Measurements from ENCODE around the gene MACF1. TPM values are rescaled to one million over a fixed set of nuclear protein-coding genes. Genes with fewer than 3 reads are reported as not detected.

The MACF1 gene
- total RNA-seq, 1 donor from 2014 or later, result 296 TPM

DNA sequence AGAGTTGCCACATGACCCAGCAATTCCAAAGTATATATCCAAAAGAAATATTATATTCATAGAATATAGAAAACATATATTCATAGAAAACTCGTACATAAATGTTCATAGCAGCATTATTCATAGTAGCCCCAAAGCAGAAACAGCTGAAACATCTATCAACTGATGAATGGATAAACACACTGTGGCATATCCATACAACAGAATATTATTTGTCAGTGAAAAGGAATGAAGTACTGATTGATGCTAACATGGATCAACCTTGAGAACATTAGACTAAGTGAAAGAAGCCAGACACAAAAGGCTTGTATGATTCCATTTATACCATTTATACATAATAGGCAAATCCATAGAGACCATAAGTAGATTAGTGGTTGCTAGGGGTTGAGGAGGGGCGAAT lies 21.7 kb upstream of the MACF1 start:
- TF ChIP-seq, protein P1, sequence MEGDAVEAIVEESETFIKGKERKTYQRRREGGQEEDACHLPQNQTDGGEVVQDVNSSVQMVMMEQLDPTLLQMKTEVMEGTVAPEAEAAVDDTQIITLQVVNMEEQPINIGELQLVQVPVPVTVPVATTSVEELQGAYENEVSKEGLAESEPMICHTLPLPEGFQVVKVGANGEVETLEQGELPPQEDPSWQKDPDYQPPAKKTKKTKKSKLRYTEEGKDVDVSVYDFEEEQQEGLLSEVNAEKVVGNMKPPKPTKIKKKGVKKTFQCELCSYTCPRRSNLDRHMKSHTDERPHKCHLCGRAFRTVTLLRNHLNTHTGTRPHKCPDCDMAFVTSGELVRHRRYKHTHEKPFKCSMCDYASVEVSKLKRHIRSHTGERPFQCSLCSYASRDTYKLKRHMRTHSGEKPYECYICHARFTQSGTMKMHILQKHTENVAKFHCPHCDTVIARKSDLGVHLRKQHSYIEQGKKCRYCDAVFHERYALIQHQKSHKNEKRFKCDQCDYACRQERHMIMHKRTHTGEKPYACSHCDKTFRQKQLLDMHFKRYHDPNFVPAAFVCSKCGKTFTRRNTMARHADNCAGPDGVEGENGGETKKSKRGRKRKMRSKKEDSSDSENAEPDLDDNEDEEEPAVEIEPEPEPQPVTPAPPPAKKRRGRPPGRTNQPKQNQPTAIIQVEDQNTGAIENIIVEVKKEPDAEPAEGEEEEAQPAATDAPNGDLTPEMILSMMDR (conservative IDR thresholded peaks at IDR 0.05; ENCODE audit: low read depth, low read length), result no peak

DNA sequence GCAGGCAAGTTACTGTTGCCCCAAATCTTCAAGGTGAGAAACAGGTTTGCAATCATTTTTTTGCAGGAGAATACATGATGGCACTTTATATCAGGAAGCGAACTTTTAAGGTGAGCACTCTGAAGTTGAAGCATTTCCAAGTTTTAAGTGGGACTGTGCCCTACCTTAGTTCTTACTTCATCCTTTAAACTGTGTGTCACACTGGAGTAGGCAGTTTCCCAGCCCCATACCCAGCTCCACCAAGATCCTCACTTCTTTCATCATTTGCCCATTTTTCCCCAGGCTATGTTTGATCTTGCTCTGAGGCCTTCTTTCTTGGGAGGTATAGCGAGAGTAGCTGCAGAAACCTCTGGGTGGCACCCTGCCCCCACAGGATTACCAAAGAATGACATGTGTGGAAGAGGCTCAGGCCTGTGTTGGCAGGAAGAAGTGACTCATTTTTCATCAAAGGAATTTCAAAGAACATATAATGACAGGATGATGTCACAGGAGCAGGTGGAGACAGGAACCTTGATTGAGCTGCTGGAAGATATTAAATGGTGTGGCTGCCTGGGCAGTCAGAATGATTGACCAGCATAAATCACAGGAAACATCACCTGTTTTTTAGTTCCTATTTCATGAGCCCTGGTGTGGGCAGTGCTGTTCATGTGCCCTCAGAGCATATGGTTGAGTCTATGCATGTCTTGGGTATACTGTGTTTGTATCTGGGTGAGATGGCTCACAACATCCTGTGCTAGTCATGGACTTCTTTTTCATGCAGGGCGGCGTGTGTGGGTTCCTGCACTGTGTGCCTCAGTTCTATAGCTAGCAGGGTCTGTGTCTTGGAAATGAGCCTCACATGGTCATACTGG lies 20.8 kb upstream of the MACF1 start:
- peak; percentile 82 for DNase-seq (ENCODE audit: low read depth)
- H3K4me3 ChIP-seq (ENCODE audit: low read depth, low read length), result no peak overlapping the region
- TF ChIP-seq, protein P1 (conservative IDR thresholded peaks at IDR 0.05; ENCODE audit: low read depth, low read length), result peak; percentile 49

More for the DNA sequence above, 21.7 kb upstream of the MACF1 start:
- DNase-seq (ENCODE audit: low read depth), result no peak
- no peak overlapping the region for H3K4me3 ChIP-seq (ENCODE audit: low read depth, low read length)

DNA sequence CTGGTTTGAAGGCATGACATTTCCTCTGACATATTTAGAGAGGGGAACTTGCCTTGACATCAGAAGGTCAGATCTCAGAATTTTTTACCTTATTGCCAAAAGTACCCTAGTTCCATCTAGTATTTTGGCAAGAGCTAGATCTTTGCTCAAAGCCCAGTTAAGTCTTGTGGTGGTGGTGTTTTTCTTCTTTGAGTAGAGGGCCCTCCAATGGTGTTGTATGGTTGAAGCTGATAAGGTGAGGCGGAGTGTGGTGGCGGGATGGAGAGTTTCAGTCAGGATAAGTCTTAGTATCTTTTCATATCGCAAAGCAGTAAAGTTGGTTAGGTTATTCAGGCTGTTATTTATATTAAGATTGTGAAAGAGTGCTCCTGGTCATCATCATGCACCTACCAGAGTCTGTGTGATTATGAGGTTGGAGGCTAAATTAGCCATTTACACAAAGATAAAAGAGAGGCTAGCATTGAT lies 20.1 kb upstream of the MACF1 start:
- TF ChIP-seq, protein P1 (conservative IDR thresholded peaks at IDR 0.05; ENCODE audit: low read depth, low read length), result no peak
- H3K4me3 ChIP-seq (ENCODE audit: low read depth, low read length), result no peak overlapping the region
- DNase-seq (ENCODE audit: low read depth), result no peak

DNA sequence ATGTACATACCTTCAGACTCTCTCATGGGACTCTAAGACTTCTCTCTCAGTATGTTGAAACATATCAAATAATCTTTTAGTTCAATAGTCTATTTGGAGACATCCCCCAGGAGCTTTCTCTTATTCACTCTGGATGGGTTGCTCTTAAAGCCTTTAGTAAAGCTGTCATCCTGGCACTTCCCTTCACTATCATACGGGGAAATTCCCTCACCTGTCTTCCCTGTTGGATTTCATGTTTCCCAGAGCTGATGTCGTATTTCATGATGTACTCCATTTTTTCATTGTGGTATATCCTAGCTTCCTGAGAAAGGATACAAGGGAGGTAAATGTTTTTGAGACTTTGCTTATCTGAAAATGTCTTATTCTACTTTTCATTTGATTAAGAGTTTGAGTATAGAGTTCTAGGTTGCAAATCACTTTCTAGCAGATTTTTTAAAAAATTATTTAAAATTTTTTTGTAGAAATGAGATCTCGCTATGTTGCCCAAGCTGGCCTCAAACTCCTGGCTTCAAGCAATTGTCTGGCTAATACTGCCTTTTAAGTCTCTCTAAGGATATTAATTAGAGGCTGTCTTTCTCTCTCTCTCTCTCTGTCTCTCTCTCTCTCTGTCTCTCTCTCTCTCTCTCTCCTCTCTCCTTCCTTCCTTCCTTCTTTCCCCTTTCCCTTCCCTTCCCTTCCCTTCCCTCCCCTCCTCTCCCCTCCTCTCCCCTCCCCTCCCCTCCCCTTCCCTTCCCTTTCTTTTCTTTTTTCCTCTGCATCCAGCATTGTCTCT lies 17.0 kb upstream of the MACF1 start:
- TF ChIP-seq, protein P1 (conservative IDR thresholded peaks at IDR 0.05; ENCODE audit: low read depth, low read length), result no peak
- no peak for DNase-seq (ENCODE audit: low read depth)
- H3K4me3 ChIP-seq (ENCODE audit: low read depth, low read length), result no peak overlapping the region

DNA sequence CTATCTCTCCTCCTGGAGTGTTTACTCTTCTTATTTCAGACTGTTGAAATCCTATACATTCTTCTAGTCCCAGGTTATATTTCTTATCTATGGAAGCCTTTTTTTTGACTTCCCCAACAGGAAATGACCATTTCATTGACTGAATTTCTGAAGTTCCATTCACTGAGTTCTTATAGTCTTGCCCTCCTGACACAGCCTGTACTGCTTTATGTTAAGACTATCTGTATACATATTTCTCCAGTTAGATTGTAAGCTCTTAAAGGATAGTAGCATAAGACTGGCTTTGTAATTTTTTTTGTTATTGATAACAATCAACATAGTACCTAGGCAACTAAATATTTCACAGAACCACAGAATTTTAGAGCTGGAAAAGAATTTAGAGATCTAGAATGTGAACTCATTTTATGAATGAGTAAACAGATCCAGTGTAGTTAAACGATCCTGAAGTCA lies 14.9 kb upstream of the MACF1 start:
- DNase-seq (ENCODE audit: low read depth), result no peak
- H3K4me3 ChIP-seq (ENCODE audit: low read depth, low read length), result no peak overlapping the region
- TF ChIP-seq, protein P1 (conservative IDR thresholded peaks at IDR 0.05; ENCODE audit: low read depth, low read length), result no peak

DNA sequence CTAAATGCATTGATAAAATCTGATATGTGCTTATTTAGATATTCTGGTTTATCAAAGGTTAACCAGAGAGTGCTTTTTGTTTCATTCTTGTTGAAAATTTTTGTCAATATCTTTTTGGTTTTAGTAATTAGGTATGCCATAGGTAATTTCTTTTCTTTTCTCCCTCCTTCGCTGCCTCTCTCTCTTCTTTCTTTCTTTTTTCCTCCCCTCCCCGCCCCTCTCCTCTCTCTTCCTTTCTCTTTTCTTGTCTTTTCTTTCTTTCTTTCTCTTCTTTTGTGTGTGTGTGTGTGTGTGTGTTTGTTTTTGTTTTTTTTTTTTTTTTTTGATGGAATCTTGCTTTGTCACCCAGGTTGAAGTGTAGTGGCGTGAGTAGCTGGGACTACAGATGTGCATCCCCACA lies 14.4 kb upstream of the MACF1 start:
- no peak overlapping the region for H3K4me3 ChIP-seq (ENCODE audit: low read depth, low read length)
- no peak for DNase-seq (ENCODE audit: low read depth)
- TF ChIP-seq, protein P1 (conservative IDR thresholded peaks at IDR 0.05; ENCODE audit: low read depth, low read length), result no peak

Data from epithelial cell of proximal tubule (primary cell).